ENCODE measurements around the gene ACVR1B.

The ACVR1B gene

DNA sequence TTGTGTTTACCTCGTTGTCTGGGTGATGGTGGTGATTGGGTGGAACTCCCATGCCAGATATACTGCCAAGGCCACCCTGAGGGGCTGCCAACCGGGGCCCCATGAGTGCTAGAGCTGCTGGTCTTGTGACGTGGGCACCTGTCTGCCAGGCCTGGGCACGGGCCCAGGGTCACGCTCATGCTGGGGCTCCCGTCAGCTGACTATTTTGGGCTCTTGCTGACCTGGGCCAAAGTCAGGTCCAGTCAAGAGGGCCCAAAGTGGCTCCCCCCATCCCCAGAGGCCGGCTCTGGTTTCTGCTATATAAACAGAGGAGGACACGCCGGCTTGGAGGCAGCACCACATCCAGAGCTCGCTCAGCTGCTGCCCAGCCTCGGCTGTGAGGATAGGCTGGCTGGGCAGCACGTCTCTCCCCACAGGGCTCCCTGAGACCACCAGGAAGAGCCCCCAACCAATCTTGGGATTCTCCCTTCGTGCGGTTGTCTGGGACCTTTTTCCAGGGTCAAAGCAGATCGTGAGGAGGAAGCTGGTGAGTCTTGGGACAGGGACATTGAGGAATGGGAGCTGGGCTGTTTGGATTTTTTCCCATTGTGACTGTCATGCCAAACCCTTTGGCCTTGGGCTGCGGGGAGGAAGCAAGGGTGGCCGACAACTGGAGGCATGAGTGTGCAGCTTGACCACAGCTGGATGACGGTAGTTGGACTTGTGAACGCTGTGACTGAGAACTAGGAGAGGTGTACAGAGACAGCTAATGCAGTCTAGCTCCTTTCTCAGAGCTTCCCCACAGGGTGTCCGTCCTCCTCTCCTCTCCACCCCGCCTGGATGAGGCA lies 92.1 kb downstream of the ACVR1B start:
- no peak for DNase-seq (ENCODE audit: low read depth in 3 of 3)

GRCh38 chr12:52044292-52044983 lies 92.9 kb downstream of the ACVR1B start:
- DNase-seq (ENCODE audit: low read depth in 3 of 3) = no peak

DNA sequence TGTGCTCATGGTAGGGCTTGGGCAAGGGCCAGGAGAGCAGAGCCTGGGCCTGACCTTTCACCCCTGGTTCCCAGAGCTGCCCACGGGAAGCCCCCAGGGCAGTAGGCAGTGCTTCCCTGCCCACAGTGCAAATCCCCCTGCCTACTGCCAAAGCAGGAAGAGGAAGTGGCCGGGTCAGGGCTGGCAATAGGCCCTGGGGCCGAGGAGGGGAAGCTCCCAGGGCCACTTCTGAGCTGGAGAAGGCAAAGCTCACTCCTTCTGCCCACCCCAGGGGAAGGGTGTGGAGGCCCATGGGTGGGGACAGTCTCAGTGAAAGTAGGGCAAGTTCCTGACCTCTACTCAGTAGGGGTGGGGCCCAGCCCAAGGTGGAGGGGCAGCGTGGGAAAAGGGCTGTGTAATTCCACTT lies 94.3 kb downstream of the ACVR1B start:
- no peak for DNase-seq (ENCODE audit: low read depth in 3 of 3)

Measured in stimulated activated CD4-positive, alpha-beta T cell treated with anti-CD3 and anti-CD28 coated beads, TNF-alpha, amount 100 ng/mL, for 24 hours (primary cell).